Urinary bladder (tissue), 4 donors: ENCODE results near the gene PPDPF. TPM values are rescaled to one million over a fixed set of nuclear protein-coding genes. Genes with fewer than 3 reads are reported as not detected.
"Not testable (repeated sequence)": the region's sequence is repeated elsewhere in the genome, so short reads cannot be mapped to it uniquely, and the experiment has no call there.

Experiments
- DNase-seq: peaks from one replicate; pipeline ENCODE4 v3.0.0-alpha.2; 2015; ENCODE audit errors: extremely low spot score
- H3K27ac ChIP-seq: one replicate; pipeline ENCODE4 v1.5.1; 2013; ENCODE audit warnings: low read depth, mild to moderate bottlenecking, moderate library complexity
- H3K36me3 ChIP-seq: one replicate; pipeline ENCODE4 v1.6.1; 2013; ENCODE audit warnings: mild to moderate bottlenecking, moderate library complexity; ENCODE audit not compliant: insufficient read depth
- H3K4me1 ChIP-seq: one replicate; pipeline ENCODE4 v1.6.1; 2013; ENCODE audit warnings: mild to moderate bottlenecking, moderate library complexity; ENCODE audit not compliant: insufficient read depth
- H3K4me3 ChIP-seq: one replicate; pipeline ENCODE4 v1.5.1; 2013; ENCODE audit warnings: low read depth, low read length
- WGBS: extraction: QIAGEN DNeasy Blood & Tissue Kit; methylation state at CpG from one replicate; pipeline ENCODE4 v1.1.7; 2013; 5-methylcytosine and 5-hydroxymethylcytosine counted together
- polyA plus RNA-seq: library from polyadenylated mRNA; stranded (reverse); fragments of 200-250 nt; gene quantifications from one replicate; pipeline ENCODE4 v1.2.3, GENCODE V29; 2013
- total RNA-seq: library from RNA; depleted of rRNA; stranded (reverse); fragments of >200 nt; gene quantifications from one replicate; pipeline ENCODE4 v1.2.3, GENCODE V29; 2014
- donor health status: healthy with polysubstance abuse.
- donor health status: healthy.

PPDPF gene
- total and polyA plus RNA-seq, 2 donors, result 44.7 to 545 TPM

- peaks cover 4% of the 10 kb centered on the region for H3K36me3 ChIP-seq
- no peak overlapping the region for H3K27ac ChIP-seq
- H3K4me3 ChIP-seq, result no peak overlapping the region
- DNase-seq, result no peak
- WGBS, result 95% methylated on average over 55 of the region's 55 CpGs
- no peaks in the 10 kb centered on the region for H3K4me1 ChIP-seq
These were observed 42.8 kb downstream of the PPDPF start for GRCh38 chr20:63563225-63563935.

DNA sequence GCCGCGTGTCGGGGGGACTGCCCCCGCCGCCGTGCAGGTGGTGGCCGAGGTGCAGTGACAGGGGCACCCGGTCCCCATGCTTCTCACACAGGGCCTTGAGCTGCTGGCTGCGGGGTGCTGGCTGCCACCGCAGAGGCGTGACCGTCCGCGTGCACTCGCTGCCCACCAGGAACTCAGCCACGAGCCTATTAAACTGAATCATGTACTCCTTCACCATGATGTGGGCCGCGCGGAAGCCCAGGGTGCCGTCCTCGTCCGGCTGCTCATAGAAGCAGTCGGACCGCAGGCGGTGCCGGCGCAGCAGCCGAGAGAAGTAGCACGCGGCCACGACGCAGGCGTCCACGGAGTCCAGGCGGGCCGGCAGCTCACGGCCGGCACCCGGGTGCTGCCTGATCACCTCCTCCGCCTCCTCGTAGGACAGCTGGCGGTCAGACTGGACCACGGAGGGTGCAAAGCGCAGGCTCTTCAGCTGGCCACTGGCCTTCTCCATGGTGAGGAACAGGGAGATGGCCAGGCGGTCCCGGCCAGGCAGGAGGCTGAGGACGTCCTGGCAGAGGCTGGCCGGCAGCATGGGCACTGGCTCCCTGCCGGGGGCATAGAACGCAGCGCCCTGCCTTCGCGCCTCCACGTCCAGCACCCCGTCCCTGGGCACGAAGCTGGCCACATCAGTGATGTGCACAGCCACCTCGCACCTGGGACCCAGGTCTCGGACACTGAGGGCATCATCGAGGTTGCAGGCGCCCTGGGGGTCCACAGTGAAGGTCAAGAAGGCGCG, 43.7 kb downstream of the PPDPF start:
- Histone ChIP-seq H3K36me3 (peaks cover 2% of the 10 kb centered on the region), H3K27ac (no peak overlapping the region), H3K4me1 (no peaks in the 10 kb centered on the region), H3K4me3 (no peak overlapping the region)
- WGBS, result 95% methylated on average over 62 of the region's 62 CpGs
- DNase-seq, result no peak

GRCh38 chr20:63565021-63565698, 44.6 kb downstream of the PPDPF start:
- H3K4me3 ChIP-seq, result no peak overlapping the region
- peaks cover 2% of the 10 kb centered on the region for H3K36me3 ChIP-seq
- WGBS, result 95% methylated on average over 61 of the region's 61 CpGs
- no peaks in the 10 kb centered on the region for H3K4me1 ChIP-seq
- no peak for DNase-seq
- no peak overlapping the region for H3K27ac ChIP-seq

DNA sequence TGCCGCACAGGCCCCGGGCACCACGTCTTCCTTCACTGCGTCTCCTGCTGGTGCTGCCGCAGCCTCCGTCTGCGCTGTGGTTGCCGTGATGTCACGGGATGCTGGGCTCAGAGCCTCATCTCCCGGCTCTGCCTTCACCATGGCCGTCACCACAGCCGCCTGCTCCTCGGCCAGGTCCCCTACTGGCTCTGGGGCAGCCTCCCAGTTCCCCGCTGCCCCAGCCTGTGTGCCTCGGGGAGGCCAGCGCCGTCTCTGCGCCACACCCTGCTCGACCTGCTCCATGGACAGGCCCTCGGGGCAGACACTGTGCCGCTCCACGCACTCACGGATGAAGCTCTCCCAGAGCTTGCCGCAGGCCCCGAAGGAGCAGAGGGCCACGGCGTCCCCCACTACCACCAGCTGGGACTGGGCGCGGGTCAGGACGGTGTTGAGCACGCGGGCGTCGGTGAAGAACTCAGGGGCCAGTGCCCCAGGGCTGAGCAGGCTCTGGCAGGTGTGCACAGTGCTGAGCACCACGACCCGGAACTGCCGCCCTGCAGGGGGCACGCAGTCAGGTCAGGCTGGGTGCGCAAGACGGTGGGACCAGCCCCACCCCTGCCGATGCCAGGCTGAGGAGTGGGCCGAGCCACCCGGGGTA, 45.3 kb downstream of the PPDPF start:
- no peak overlapping the region for H3K4me3 ChIP-seq
- no peak overlapping the region for H3K27ac ChIP-seq
- H3K36me3 ChIP-seq, result peaks cover 2% of the 10 kb centered on the region
- 95% methylated on average over 43 of the region's 43 CpGs for WGBS
- H3K4me1 ChIP-seq, result no peaks in the 10 kb centered on the region
- DNase-seq, result no peak

GRCh38 chr20:63566395-63567135, 46.0 kb downstream of the PPDPF start:
- DNase-seq, result no peak
- Histone ChIP-seq H3K36me3 (peaks cover 2% of the 10 kb centered on the region), H3K4me1 (no peaks in the 10 kb centered on the region), H3K27ac (no peak overlapping the region), H3K4me3 (no peak overlapping the region)
- 90% methylated on average over 46 of the region's 46 CpGs for WGBS

- H3K36me3 ChIP-seq, result peaks cover 2% of the 10 kb centered on the region
- 89% methylated on average over 22 of the region's 22 CpGs for WGBS
- no peak overlapping the region for H3K27ac ChIP-seq
These were observed 46.5 kb downstream of the PPDPF start for GRCh38 chr20:63567136-63567385.

GRCh38 chr20:63567386-63568169, 47.0 kb downstream of the PPDPF start:
- Histone ChIP-seq H3K36me3 (no peaks in the 10 kb centered on the region), H3K4me1 (no peaks in the 10 kb centered on the region), H3K27ac (no peak overlapping the region), H3K4me3 (no peak overlapping the region)
- DNase-seq, result no peak
- 84% methylated on average over 37 of the region's 37 CpGs for WGBS

More at GRCh38 chr20:63567136-63567385, 46.5 kb downstream of the PPDPF start:
- no peak overlapping the region for H3K4me3 ChIP-seq
- no peaks in the 10 kb centered on the region for H3K4me1 ChIP-seq
- DNase-seq, result no peak

DNA sequence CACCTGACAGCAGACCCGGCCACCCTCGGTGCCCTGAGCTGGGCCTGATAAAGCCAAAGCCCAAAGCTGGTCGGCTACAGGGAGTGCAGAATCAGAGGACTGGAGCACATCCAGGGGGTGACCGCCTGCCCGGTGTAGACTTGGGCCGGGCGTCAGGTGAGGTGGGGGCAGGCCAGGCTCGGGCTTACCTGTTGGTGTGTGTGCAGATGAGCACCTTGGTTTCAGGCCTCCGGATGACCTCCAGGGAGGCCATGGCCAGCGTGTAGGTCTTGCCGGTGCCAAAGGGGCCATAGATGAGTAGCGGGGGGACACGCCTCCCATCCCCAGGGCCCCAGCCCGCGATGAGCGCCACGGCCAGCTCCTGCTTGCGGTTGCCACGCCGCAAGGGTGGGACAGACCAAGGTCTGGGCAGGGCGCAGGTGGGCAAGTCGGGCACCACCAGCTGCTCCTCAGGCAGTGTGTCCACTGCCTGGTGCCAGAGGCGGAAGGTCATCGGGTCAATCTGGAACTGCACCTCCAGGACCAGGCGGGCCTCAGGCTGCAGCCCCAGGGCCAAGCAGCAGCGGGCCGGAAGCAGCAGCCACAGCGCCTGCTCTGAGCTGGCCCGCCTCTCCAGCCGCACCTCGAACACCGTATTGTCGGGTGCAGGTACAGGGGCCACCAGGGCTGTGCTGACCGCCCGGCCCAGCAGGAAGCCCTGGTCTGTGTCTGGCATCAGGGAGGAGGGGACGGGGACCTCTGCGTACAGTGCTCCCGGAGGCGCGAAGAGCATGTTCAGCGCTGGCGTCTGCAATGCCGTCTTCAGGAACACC, 47.8 kb downstream of the PPDPF start:
- DNase-seq, result no peak
- Histone ChIP-seq H3K4me3 (no peak overlapping the region), H3K27ac (no peak overlapping the region), H3K4me1 (no peaks in the 10 kb centered on the region), H3K36me3 (no peaks in the 10 kb centered on the region)
- 85% methylated on average over 43 of the region's 43 CpGs for WGBS

- Histone ChIP-seq H3K4me1 (no peaks in the 10 kb centered on the region), H3K4me3 (no peak overlapping the region), H3K27ac (no peak overlapping the region), H3K36me3 (no peaks in the 10 kb centered on the region)
- 88% methylated on average over 46 of the region's 46 CpGs for WGBS
- DNase-seq, result no peak
These were observed 48.7 kb downstream of the PPDPF start for GRCh38 chr20:63568986-63569949.

GRCh38 chr20:63570281-63571086, 49.9 kb downstream of the PPDPF start:
- Histone ChIP-seq H3K36me3 (no peaks in the 10 kb centered on the region), H3K4me3 (no peak overlapping the region), H3K27ac (no peak overlapping the region), H3K4me1 (no peaks in the 10 kb centered on the region)
- WGBS, result 90% methylated on average over 28 of the region's 28 CpGs
- DNase-seq, result no peak

- H3K36me3 ChIP-seq, DNase-seq, H3K4me3 ChIP-seq, H3K27ac ChIP-seq, H3K4me1 ChIP-seq: not testable (repeated sequence)
- 68% methylated on average over 8 of the region's 11 CpGs for WGBS
These were observed 50.5 kb downstream of the PPDPF start for GRCh38 chr20:63571087-63571478.
